ENCODE measurements around the gene IFRD1.

IFRD1 gene

GRCh38 chr7:112495810-112496462 is 45.7 kb downstream of the IFRD1 start:
- no peak for DNase-seq (ENCODE audit: low spot score)
- no peak overlapping the region for H3K4me3 ChIP-seq
- peak; percentile 38 for TF ChIP-seq CTCF (IDR thresholded peaks at IDR 0.05)
- no peak overlapping the region for H3K27ac ChIP-seq

GRCh38 chr7:112497481-112497880 is 47.2 kb downstream of the IFRD1 start:
- TF ChIP-seq CTCF (IDR thresholded peaks at IDR 0.05): no peak
- no peak for DNase-seq (ENCODE audit: low spot score)
- Histone ChIP-seq H3K27ac (no peak overlapping the region), H3K4me3 (no peak overlapping the region)

GRCh38 chr7:112500619-112501018 is 50.4 kb downstream of the IFRD1 start:
- no peak overlapping the region for H3K4me3 ChIP-seq
- no peak for DNase-seq (ENCODE audit: low spot score)
- H3K27ac ChIP-seq: no peak overlapping the region
- no peak for TF ChIP-seq CTCF (IDR thresholded peaks at IDR 0.05)

DNA sequence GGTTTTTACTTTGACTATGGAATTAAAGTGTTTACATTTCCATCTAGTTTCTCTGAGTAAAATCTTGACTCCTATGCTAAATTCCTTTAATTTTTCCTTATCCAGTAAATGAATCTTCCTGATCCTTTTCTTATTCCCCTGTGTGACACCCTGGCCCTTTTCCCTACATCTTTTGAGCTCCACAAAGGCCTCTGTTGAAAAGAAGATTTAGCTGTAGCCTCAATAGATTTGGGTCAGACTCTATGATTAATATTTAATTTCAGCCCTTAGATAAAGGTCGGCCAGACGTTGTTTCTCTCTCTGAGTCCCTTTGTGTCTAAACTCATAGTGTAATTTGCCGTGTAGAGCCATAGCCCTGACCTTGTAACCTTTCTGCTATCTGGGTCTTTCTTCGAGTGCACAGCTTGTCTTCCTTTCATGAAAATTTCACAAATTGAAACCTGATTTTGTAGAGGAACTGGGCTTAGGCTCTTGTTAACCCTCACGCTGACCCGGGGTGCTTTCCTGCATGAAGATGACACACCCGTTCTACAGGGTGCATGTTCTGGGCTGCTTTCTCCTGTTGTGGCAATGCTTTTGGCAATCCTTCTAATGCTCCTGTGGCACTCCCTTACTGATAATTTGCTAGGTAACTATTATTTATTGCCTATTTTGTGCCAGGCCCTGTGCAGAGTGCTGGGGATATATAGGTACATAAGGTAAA is 51.7 kb downstream of the IFRD1 start:
- no peak for TF ChIP-seq CTCF (IDR thresholded peaks at IDR 0.05)
- no peak for DNase-seq (ENCODE audit: low spot score)
- no peak overlapping the region for H3K4me3 ChIP-seq
- no peak overlapping the region for H3K27ac ChIP-seq

DNA sequence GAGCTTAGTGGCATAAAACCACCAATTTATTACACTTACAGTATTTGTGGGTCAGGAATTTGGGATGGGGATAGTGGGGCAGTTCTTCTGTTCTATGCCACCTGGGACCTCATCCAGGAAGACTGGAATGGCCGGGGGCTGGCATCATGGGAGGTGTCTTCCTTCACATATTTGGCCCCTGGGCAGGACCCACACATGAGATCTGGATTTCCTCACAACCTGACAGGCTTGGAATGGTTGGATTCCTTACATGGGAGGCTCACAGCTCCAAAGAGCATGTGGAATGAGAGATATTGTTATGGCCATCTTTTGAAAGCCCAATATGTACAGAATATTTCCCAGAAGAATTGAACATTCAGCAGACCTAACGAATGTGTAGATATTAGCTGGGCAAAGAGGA is 52.4 kb downstream of the IFRD1 start:
- no peak overlapping the region for H3K27ac ChIP-seq
- no peak overlapping the region for H3K4me3 ChIP-seq
- DNase-seq (ENCODE audit: low spot score): no peak
- no peak for TF ChIP-seq CTCF (IDR thresholded peaks at IDR 0.05)

DNA sequence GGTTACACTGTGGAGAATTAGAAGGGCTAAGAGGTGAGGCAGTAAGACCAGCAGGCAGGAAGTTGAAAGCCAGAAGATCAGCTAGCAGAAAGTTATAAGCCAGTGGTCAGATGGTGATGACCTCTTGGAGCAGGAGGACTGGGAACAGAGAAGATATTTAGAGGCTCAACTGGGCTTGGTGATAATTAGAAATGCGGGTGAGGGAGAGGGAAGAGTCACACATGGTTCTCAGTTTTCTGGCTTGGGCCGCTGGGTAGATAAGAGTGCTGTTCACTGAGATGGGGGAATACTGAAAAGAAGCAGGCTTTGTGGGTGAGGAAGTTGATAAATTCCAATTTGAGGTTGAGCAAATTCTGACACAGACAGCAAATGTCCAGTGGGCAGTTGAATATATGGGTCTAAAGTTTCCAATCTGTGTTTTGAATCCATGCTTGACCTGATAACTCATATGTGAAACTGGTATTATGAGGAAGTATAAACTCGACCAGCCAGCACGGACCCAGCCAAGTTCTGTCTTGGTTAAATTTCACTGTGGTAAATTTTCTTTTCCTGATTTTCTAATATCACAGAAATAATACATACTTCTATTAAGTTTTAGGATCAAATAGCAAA is 53.2 kb downstream of the IFRD1 start:
- no peak for TF ChIP-seq CTCF (IDR thresholded peaks at IDR 0.05)
- H3K4me3 ChIP-seq: no peak overlapping the region
- DNase-seq (ENCODE audit: low spot score): no peak
- no peak overlapping the region for H3K27ac ChIP-seq

Data from coronary artery (tissue), 2 donors.